Measurements from ENCODE around the gene EFHD2.
"Not testable (repeated sequence)": the region's sequence is repeated elsewhere in the genome, so short reads cannot be mapped to it uniquely, and the experiment has no call there.

The EFHD2 gene

GRCh38 chr1:15431571-15431948, 21.9 kb downstream of the EFHD2 start:
- TF ChIP-seq CTCF (IDR thresholded peaks at IDR 0.05; ENCODE audit: low read depth, low read length), result no peak
- DNase-seq, result no peak
- H3K27me3 ChIP-seq, result no peaks in the 10 kb centered on the region
- no peaks in the 10 kb centered on the region for H3K36me3 ChIP-seq
- H3K4me1 ChIP-seq, result no peaks in the 10 kb centered on the region
- H3K9me3 ChIP-seq, result no peaks in the 10 kb centered on the region
- no peak overlapping the region for H3K4me3 ChIP-seq (ENCODE audit: low read depth, low read length)

- Histone ChIP-seq H3K27me3 (no peaks in the 10 kb centered on the region), H3K9me3 (no peaks in the 10 kb centered on the region), H3K4me3 (ENCODE audit: low read depth, low read length) (no peak overlapping the region), H3K4me1 (no peaks in the 10 kb centered on the region), H3K36me3 (no peaks in the 10 kb centered on the region)
- no peak for TF ChIP-seq CTCF (IDR thresholded peaks at IDR 0.05; ENCODE audit: low read depth, low read length)
- no peak for DNase-seq
These were observed 22.6 kb downstream of the EFHD2 start for GRCh38 chr1:15432324-15432723.

- no peak for TF ChIP-seq CTCF (IDR thresholded peaks at IDR 0.05; ENCODE audit: low read depth, low read length)
- Histone ChIP-seq H3K4me1 (no peaks in the 10 kb centered on the region), H3K27me3 (no peaks in the 10 kb centered on the region), H3K9me3 (no peaks in the 10 kb centered on the region), H3K4me3 (ENCODE audit: low read depth, low read length) (no peak overlapping the region), H3K36me3 (no peaks in the 10 kb centered on the region)
- no peak for DNase-seq
These were observed 23.8 kb downstream of the EFHD2 start for GRCh38 chr1:15433471-15433870.

- H3K4me1 ChIP-seq; H3K4me3 ChIP-seq (ENCODE audit: low read depth, low read length); H3K36me3 ChIP-seq; DNase-seq; H3K27me3 ChIP-seq; H3K9me3 ChIP-seq: not testable (repeated sequence)
These were observed 25.1 kb downstream of the EFHD2 start for GRCh38 chr1:15434739-15435138.

- Histone ChIP-seq H3K36me3 (no peaks in the 10 kb centered on the region), H3K9me3 (no peaks in the 10 kb centered on the region), H3K4me3 (ENCODE audit: low read depth, low read length) (no peak overlapping the region), H3K4me1 (no peaks in the 10 kb centered on the region), H3K27me3 (no peaks in the 10 kb centered on the region)
- no peak for DNase-seq
- TF ChIP-seq CTCF (IDR thresholded peaks at IDR 0.05; ENCODE audit: low read depth, low read length), result no peak
These were observed 25.8 kb downstream of the EFHD2 start for GRCh38 chr1:15435239-15436077.

GRCh38 chr1:15436881-15437442, 27.3 kb downstream of the EFHD2 start:
- Histone ChIP-seq H3K4me3 (ENCODE audit: low read depth, low read length) (no peak overlapping the region), H3K36me3 (no peaks in the 10 kb centered on the region), H3K9me3 (no peaks in the 10 kb centered on the region), H3K27me3 (no peaks in the 10 kb centered on the region), H3K4me1 (no peaks in the 10 kb centered on the region)
- TF ChIP-seq CTCF (IDR thresholded peaks at IDR 0.05; ENCODE audit: low read depth, low read length), result no peak
- DNase-seq, result no peak
